22Rv1 (cell line): Measurements from ENCODE around the gene SLC9A9.
A peak's percentile ranks its signal among the peaks of the same experiment; 100 is the strongest.

Experiments
- H3K27ac ChIP-seq: fragments of 450-650 bp; 2 replicates; pipeline ENCODE4 v1.5.1; 2017
- ZFX ChIP-seq: fragments of 450-650 bp; IDR thresholded peaks from 2 replicates; pipeline ENCODE4 v1.6.1; 2017; ENCODE audit warnings: antibody characterized with exemption, borderline replicate concordance
- TF ChIP-seq, protein P1 (sequence below): fragments of 450-650 bp; IDR thresholded peaks from 2 replicates; pipeline ENCODE4 v1.5.1; 2017; ENCODE audit warnings: mild to moderate bottlenecking

Gene SLC9A9

DNA sequence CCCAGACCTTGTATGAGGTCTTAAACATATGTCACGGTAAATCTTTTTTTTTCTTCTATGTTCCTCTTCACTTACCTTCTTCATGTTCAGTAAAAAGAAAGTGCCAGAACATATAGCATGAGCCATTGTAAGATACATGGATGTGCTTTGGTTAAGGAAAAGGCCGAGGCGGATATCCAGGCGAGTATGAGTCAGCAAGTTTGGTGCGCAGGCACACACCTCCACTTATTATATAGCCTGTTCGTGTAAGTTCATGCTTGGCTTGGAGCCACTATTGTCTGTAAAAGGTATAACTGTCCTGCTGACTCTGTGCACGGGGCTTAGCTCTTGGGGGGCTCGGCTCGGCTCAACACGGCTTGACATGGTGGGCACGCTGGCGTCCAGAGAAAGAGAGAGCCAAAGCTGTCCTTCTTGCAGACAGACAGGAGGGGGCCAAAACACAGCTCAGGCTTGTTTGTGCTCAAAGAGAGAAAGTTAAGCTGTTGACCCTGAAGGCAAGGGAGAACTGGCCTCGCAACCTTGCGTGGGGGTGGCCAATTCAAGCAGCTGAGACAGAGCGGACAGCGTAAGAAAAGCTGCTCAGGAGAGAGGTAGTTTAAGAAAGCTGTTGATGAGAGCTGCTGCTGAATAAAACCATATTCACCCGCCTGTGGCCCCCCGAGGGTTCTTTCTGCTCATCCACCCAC is 251.2 kb downstream of the SLC9A9 start:
- H3K27ac ChIP-seq: no peak overlapping the region
- no peak for TF ChIP-seq ZFX
- TF ChIP-seq, protein P1, sequence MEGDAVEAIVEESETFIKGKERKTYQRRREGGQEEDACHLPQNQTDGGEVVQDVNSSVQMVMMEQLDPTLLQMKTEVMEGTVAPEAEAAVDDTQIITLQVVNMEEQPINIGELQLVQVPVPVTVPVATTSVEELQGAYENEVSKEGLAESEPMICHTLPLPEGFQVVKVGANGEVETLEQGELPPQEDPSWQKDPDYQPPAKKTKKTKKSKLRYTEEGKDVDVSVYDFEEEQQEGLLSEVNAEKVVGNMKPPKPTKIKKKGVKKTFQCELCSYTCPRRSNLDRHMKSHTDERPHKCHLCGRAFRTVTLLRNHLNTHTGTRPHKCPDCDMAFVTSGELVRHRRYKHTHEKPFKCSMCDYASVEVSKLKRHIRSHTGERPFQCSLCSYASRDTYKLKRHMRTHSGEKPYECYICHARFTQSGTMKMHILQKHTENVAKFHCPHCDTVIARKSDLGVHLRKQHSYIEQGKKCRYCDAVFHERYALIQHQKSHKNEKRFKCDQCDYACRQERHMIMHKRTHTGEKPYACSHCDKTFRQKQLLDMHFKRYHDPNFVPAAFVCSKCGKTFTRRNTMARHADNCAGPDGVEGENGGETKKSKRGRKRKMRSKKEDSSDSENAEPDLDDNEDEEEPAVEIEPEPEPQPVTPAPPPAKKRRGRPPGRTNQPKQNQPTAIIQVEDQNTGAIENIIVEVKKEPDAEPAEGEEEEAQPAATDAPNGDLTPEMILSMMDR: no peak

DNA sequence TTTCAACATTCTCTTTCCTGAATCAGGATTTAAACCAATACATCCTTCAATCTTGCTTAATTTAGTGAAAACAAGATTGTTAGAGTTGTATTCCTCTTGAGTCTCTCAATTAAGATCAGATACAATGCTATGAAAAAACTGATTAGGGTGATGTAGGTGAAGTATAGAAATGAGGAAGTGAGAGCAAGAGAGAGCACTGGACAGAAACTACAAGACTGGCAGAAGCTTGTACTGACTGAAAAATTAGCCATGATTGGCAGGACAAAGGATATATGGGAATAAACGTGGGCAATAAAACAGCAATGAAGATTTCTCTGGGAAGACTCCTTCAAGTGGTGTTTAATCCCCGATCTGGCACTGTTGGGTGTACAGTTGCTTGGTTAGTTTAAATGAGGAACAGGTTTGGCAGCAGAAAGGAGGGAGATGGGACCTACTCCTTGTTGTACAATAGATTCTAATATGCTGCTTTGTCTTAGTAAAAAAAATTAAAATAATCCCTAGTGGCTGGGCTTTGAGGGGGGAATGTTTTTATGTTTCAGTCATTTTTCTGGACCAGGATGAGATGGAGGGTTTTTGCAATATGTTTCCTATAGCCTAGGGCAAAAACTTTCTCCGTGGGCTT is 252.7 kb downstream of the SLC9A9 start:
- TF ChIP-seq ZFX: no peak
- TF ChIP-seq, protein P1: no peak
- no peak overlapping the region for H3K27ac ChIP-seq

DNA sequence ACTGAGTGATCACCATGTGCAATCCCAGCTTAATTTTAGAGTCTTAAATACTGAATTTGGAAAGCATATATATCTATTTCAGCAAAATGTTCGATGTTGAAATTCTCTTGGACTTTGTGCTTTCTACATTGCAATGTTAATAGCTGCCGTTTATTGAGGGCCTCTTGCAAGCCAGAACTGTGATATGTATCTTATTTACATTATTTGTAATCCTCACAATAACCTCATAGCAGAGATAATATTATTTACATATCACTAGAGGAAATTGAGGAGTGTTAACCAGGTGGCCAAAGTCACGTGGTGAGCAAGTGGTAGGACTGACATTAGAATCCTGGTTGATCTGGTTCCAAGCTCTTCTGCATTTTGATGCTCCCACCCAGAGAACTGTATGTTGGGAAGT is 254.1 kb downstream of the SLC9A9 start:
- no peak for TF ChIP-seq ZFX
- TF ChIP-seq, protein P1: no peak
- no peak overlapping the region for H3K27ac ChIP-seq

DNA sequence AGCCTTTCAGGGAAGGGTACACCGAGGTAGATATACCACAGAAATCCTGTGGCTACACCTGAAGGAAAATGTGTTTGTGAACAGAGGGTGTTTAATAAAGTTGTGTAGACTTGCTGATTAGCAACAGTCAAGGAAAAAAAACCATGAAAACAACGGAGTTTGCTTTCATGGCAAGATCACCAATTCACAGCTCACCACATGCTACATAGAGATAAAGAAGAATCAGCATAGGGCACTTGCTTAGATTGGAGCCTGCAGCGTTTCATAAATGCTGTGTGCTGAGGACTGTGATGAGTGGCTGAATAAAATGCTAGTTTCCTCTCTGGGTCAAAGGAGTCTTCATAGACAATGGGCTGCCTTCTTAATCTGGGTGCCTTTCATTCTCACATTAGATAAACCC is 257.6 kb downstream of the SLC9A9 start:
- no peak overlapping the region for H3K27ac ChIP-seq
- no peak for TF ChIP-seq ZFX

DNA sequence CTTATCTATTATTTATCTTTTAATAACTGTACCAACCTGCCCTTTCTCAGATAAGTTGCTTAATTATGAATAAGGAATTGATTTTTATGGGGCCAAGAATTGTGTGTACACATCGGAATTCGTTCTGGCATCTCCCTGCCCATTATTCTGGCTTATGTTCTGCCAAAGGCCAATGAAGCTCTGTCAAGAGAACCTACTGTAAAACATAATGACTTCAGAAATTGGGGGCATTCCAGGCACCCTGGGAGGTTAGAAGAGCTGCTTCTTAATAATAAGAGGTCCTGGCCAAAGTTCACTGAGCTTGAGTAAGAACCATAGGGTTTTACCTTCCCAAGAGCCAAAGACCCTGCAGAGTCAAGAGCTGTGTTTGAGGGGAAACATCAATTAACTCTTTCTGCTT is 261.7 kb downstream of the SLC9A9 start:
- 0 out of 2 replicates have a peak overlapping the region, but pooled peaks have one; percentile 15 for H3K27ac ChIP-seq
- TF ChIP-seq, protein P1: no peak
- TF ChIP-seq ZFX: no peak

DNA sequence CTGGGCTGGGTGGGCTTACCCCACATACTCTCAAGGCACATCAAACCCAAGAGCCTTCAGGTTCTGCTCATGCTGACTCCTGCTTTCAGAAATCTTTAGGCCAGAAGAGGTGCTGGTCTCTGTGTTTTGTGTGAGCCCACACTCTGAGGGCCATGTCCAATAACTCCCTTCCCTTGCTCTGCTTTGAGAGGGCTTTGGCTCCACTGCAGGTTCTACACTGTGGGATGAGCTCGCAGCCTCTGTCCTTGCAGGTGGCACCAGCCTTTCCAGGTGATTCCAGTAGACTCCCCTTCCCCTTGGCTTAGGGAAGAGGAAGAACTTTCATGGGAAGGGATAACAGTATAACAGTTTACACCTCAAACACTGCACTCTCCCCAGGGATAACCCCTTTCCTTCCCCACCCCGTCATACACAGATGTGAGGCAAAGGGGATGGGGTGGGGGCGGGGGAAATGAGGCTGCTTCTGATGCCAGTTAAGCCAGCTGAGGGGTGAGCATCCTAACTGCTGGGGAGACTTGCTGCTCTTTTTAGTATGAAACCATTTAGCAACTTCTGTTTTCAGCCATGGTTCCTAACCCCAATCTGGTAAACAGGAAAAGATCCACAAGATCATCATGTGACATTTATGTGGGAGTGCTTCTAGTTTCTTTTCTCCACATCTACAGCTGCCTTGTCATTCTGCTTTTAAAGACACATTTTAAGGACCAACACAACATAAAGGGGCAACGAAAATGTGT is 262.4 kb downstream of the SLC9A9 start:
- TF ChIP-seq, protein P1: no peak
- 0 out of 2 replicates have a peak overlapping the region, but pooled peaks have one; percentile 15 for H3K27ac ChIP-seq

DNA sequence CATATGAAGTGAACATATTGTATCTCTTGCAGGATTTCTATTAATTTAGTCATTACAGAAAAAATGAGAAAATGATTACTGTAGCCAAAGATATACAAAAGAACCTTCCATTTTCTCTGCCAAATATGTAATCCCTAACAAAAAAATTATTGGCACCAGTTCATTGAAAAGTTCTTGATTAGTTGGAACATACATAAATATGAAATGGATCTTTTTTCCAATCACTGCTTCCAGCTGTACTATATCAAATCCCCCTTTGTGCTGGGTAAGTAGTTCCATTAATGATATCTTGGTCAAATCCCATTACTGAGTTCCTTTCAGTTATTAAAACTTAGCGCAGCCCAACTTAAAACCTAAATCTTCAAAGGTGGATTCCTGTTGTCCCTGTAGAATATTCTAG is 263.8 kb downstream of the SLC9A9 start:
- TF ChIP-seq, protein P1: no peak
- TF ChIP-seq ZFX: no peak
- no peak overlapping the region for H3K27ac ChIP-seq
